ENCODE measurements around the gene ALDH6A1.

GRCh38 chr14:74035556-74035955 lies 48.7 kb downstream of the ALDH6A1 start:
- TF ChIP-seq POLR2AphosphoS5 (IDR thresholded peaks at IDR 0.05) (no peak), CTCF (IDR thresholded peaks at IDR 0.05; ENCODE audit: poor library complexity, severe bottlenecking) (no peak), EP300 (conservative IDR thresholded peaks at IDR 0.05; ENCODE audit: poor library complexity, severe bottlenecking) (no peak)

Data from neural cell (in vitro differentiated cells).